Measurements from ENCODE around the gene MSI2. TPM values are rescaled to one million over a fixed set of nuclear protein-coding genes. Genes with fewer than 3 reads are reported as not detected.

The MSI2 gene
- polyA plus RNA-seq, 1 donor from 2014 or later, result 3.8 TPM

- Mint-ChIP-seq H3K4me1 (peaks cover 22 to 45% (median 33%) of the 10 kb centered on the region in 3 donors), H3K4me3 (no peak overlapping the region), H3K9me3 (no peaks in the 10 kb centered on the region), H3K27ac (peak overlapping the region in 1 of 3 donors; percentile 62), H3K36me3 (peaks cover 5% of the 10 kb centered on the region), H3K27me3 (no peaks in the 10 kb centered on the region)
These were observed 227.9 kb downstream of the MSI2 start for GRCh38 chr17:57484081-57484666.

- Mint-ChIP-seq H3K36me3 (peaks cover 5% of the 10 kb centered on the region), H3K27me3 (no peaks in the 10 kb centered on the region), H3K27ac (no peak overlapping the region), H3K9me3 (no peaks in the 10 kb centered on the region), H3K4me1 (peaks cover 23 to 46% (median 37%) of the 10 kb centered on the region in 3 donors), H3K4me3 (no peak overlapping the region)
These were observed 228.7 kb downstream of the MSI2 start for GRCh38 chr17:57484826-57485565.

- H3K4me1 Mint-ChIP-seq, result peaks cover 27 to 46% (median 42%) of the 10 kb centered on the region in 3 donors
- H3K27ac Mint-ChIP-seq, result no peak overlapping the region
- peaks cover 5% of the 10 kb centered on the region for H3K36me3 Mint-ChIP-seq
- no peaks in the 10 kb centered on the region for H3K9me3 Mint-ChIP-seq
- H3K27me3 Mint-ChIP-seq, result no peaks in the 10 kb centered on the region
- no peak overlapping the region for H3K4me3 Mint-ChIP-seq
These were observed 229.2 kb downstream of the MSI2 start for GRCh38 chr17:57485566-57485865.

- Mint-ChIP-seq H3K36me3 (peaks cover 5% of the 10 kb centered on the region), H3K4me1 (peaks cover 27 to 46% (median 46%) of the 10 kb centered on the region in 3 donors), H3K27ac (peak overlapping the region in 1 of 3 donors; percentile 33), H3K4me3 (peak overlapping the region in 1 of 4 donors; percentile 80), H3K27me3 (no peaks in the 10 kb centered on the region), H3K9me3 (no peaks in the 10 kb centered on the region)
These were observed 229.9 kb downstream of the MSI2 start for GRCh38 chr17:57485916-57486881.

- H3K9me3 Mint-ChIP-seq, result no peaks in the 10 kb centered on the region
- peak overlapping the region in 1 of 4 donors; percentile 80 for H3K4me3 Mint-ChIP-seq
- peaks cover 30 to 50% (median 49%) of the 10 kb centered on the region in 3 donors for H3K4me1 Mint-ChIP-seq
- H3K27ac Mint-ChIP-seq, result peak overlapping the region in 1 of 3 donors; percentile 33
- H3K27me3 Mint-ChIP-seq, result no peaks in the 10 kb centered on the region
- H3K36me3 Mint-ChIP-seq, result peaks cover 5% of the 10 kb centered on the region
These were observed 230.6 kb downstream of the MSI2 start for GRCh38 chr17:57486882-57487301.

GRCh38 chr17:57487573-57487972, 231.2 kb downstream of the MSI2 start:
- H3K4me3 Mint-ChIP-seq, result no peak overlapping the region
- peaks cover 30 to 57% (median 49%) of the 10 kb centered on the region in 3 donors for H3K4me1 Mint-ChIP-seq
- peak overlapping the region in 1 of 3 donors; percentile 49 for H3K27ac Mint-ChIP-seq

GRCh38 chr17:57488856-57489255, 232.5 kb downstream of the MSI2 start:
- no peaks in the 10 kb centered on the region for H3K27me3 Mint-ChIP-seq
- peaks cover 6% of the 10 kb centered on the region for H3K36me3 Mint-ChIP-seq
- peaks cover 35 to 63% (median 54%) of the 10 kb centered on the region in 3 donors for H3K4me1 Mint-ChIP-seq
- H3K4me3 Mint-ChIP-seq, result peak overlapping the region in 1 of 4 donors; percentile 22
- no peaks in the 10 kb centered on the region for H3K9me3 Mint-ChIP-seq
- peak overlapping the region in 1 of 3 donors; percentile 20 for H3K27ac Mint-ChIP-seq

More at GRCh38 chr17:57487573-57487972, 231.2 kb downstream of the MSI2 start:
- Mint-ChIP-seq H3K27me3 (no peaks in the 10 kb centered on the region), H3K9me3 (no peaks in the 10 kb centered on the region), H3K36me3 (peaks cover 5% of the 10 kb centered on the region)

GRCh38 chr17:57489321-57489720, 233.0 kb downstream of the MSI2 start:
- Mint-ChIP-seq H3K4me1 (peaks cover 37 to 61% (median 52%) of the 10 kb centered on the region in 3 donors), H3K9me3 (no peaks in the 10 kb centered on the region), H3K36me3 (peaks cover 6% of the 10 kb centered on the region), H3K27ac (peak overlapping the region in 1 of 3 donors; percentile 20), H3K27me3 (no peaks in the 10 kb centered on the region), H3K4me3 (no peak overlapping the region)

- H3K4me1 Mint-ChIP-seq, result peaks cover 30 to 54% (median 45%) of the 10 kb centered on the region in 3 donors
- no peak overlapping the region for H3K27ac Mint-ChIP-seq
- H3K36me3 Mint-ChIP-seq, result peaks cover 3% of the 10 kb centered on the region
- no peaks in the 10 kb centered on the region for H3K27me3 Mint-ChIP-seq
- no peak overlapping the region for H3K4me3 Mint-ChIP-seq
- no peaks in the 10 kb centered on the region for H3K9me3 Mint-ChIP-seq
These were observed 234.0 kb downstream of the MSI2 start for GRCh38 chr17:57490111-57490845.

- peaks cover 5% of the 10 kb centered on the region for H3K36me3 Mint-ChIP-seq
- H3K27ac Mint-ChIP-seq, result no peak overlapping the region
- H3K9me3 Mint-ChIP-seq, result no peaks in the 10 kb centered on the region
- peaks cover 24 to 51% (median 42%) of the 10 kb centered on the region in 3 donors for H3K4me1 Mint-ChIP-seq
- H3K4me3 Mint-ChIP-seq, result peak overlapping the region in 1 of 4 donors; percentile 33
- H3K27me3 Mint-ChIP-seq, result no peaks in the 10 kb centered on the region
These were observed 234.6 kb downstream of the MSI2 start for GRCh38 chr17:57490890-57491289.

- no peaks in the 10 kb centered on the region for H3K27me3 Mint-ChIP-seq
- H3K36me3 Mint-ChIP-seq, result peaks cover 5% of the 10 kb centered on the region
- peaks cover 21 to 41% (median 31%) of the 10 kb centered on the region in 3 donors for H3K4me1 Mint-ChIP-seq
- H3K27ac Mint-ChIP-seq, result peak overlapping the region in 1 of 3 donors; percentile 12
- H3K4me3 Mint-ChIP-seq, result peak overlapping the region in 2 of 4 donors; percentile 5 to 23
- no peaks in the 10 kb centered on the region for H3K9me3 Mint-ChIP-seq
These were observed 236.8 kb downstream of the MSI2 start for GRCh38 chr17:57493171-57493570.

GRCh38 chr17:57493625-57494024, 237.3 kb downstream of the MSI2 start:
- Mint-ChIP-seq H3K27me3 (no peaks in the 10 kb centered on the region), H3K9me3 (no peaks in the 10 kb centered on the region), H3K4me3 (no peak overlapping the region), H3K27ac (peak overlapping the region in 1 of 3 donors; percentile 12), H3K4me1 (peaks cover 22 to 43% (median 31%) of the 10 kb centered on the region in 3 donors), H3K36me3 (peaks cover 5% of the 10 kb centered on the region)

GRCh38 chr17:57494443-57494842, 238.1 kb downstream of the MSI2 start:
- Mint-ChIP-seq H3K4me3 (no peak overlapping the region), H3K36me3 (peaks cover 7% of the 10 kb centered on the region), H3K27me3 (no peaks in the 10 kb centered on the region), H3K9me3 (no peaks in the 10 kb centered on the region), H3K4me1 (peaks cover 22 to 45% (median 30%) of the 10 kb centered on the region in 3 donors), H3K27ac (peak overlapping the region in 1 of 3 donors; percentile 39)

- H3K4me1 Mint-ChIP-seq, result peaks cover 23 to 38% (median 35%) of the 10 kb centered on the region in 3 donors
- H3K27ac Mint-ChIP-seq, result no peak overlapping the region
- peaks cover 9% of the 10 kb centered on the region for H3K36me3 Mint-ChIP-seq
- H3K4me3 Mint-ChIP-seq, result no peak overlapping the region
- no peaks in the 10 kb centered on the region for H3K9me3 Mint-ChIP-seq
- H3K27me3 Mint-ChIP-seq, result no peaks in the 10 kb centered on the region
These were observed 239.4 kb downstream of the MSI2 start for GRCh38 chr17:57495771-57496170.
